ENCODE data around the gene CACNB4.

DNA sequence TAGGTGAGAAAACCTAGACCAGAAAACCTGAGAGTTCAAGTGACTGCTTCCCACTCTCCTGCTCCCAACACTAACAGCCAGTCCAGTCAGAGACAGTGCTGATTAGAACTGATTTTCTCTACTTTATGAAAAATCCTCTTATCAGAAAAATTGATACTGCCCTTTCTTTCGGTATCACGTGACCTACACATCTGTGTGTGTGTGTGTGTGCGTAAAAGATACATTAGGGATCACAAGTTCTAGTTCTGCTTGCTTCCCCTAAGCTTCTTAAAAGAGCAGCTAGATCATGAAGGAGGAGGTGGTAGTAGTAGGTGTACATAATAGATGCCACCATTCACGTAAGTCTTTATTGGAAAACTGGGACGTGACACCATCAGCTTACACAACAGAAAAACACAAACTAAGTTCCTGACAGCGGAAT, 272.1 kb downstream of the CACNB4 start:
- TF ChIP-seq, protein P1, sequence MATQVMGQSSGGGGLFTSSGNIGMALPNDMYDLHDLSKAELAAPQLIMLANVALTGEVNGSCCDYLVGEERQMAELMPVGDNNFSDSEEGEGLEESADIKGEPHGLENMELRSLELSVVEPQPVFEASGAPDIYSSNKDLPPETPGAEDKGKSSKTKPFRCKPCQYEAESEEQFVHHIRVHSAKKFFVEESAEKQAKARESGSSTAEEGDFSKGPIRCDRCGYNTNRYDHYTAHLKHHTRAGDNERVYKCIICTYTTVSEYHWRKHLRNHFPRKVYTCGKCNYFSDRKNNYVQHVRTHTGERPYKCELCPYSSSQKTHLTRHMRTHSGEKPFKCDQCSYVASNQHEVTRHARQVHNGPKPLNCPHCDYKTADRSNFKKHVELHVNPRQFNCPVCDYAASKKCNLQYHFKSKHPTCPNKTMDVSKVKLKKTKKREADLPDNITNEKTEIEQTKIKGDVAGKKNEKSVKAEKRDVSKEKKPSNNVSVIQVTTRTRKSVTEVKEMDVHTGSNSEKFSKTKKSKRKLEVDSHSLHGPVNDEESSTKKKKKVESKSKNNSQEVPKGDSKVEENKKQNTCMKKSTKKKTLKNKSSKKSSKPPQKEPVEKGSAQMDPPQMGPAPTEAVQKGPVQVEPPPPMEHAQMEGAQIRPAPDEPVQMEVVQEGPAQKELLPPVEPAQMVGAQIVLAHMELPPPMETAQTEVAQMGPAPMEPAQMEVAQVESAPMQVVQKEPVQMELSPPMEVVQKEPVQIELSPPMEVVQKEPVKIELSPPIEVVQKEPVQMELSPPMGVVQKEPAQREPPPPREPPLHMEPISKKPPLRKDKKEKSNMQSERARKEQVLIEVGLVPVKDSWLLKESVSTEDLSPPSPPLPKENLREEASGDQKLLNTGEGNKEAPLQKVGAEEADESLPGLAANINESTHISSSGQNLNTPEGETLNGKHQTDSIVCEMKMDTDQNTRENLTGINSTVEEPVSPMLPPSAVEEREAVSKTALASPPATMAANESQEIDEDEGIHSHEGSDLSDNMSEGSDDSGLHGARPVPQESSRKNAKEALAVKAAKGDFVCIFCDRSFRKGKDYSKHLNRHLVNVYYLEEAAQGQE (IDR thresholded peaks at IDR 0.05; ENCODE audit: low read depth, low read length): no peak
- TF ChIP-seq POLR2A (IDR thresholded peaks at IDR 0.05; ENCODE audit: low read depth, low read length): peak; percentile 30; the same call in 1 of the 2 replicates
- TF ChIP-seq, protein P2, sequence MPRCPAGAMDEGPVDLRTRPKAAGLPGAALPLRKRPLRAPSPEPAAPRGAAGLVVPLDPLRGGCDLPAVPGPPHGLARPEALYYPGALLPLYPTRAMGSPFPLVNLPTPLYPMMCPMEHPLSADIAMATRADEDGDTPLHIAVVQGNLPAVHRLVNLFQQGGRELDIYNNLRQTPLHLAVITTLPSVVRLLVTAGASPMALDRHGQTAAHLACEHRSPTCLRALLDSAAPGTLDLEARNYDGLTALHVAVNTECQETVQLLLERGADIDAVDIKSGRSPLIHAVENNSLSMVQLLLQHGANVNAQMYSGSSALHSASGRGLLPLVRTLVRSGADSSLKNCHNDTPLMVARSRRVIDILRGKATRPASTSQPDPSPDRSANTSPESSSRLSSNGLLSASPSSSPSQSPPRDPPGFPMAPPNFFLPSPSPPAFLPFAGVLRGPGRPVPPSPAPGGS (IDR thresholded peaks at IDR 0.05; ENCODE audit: borderline replicate concordance, insufficient read depth, low read depth, low read length, poor library complexity, severe bottlenecking): no peak
- TF ChIP-seq, protein P3, sequence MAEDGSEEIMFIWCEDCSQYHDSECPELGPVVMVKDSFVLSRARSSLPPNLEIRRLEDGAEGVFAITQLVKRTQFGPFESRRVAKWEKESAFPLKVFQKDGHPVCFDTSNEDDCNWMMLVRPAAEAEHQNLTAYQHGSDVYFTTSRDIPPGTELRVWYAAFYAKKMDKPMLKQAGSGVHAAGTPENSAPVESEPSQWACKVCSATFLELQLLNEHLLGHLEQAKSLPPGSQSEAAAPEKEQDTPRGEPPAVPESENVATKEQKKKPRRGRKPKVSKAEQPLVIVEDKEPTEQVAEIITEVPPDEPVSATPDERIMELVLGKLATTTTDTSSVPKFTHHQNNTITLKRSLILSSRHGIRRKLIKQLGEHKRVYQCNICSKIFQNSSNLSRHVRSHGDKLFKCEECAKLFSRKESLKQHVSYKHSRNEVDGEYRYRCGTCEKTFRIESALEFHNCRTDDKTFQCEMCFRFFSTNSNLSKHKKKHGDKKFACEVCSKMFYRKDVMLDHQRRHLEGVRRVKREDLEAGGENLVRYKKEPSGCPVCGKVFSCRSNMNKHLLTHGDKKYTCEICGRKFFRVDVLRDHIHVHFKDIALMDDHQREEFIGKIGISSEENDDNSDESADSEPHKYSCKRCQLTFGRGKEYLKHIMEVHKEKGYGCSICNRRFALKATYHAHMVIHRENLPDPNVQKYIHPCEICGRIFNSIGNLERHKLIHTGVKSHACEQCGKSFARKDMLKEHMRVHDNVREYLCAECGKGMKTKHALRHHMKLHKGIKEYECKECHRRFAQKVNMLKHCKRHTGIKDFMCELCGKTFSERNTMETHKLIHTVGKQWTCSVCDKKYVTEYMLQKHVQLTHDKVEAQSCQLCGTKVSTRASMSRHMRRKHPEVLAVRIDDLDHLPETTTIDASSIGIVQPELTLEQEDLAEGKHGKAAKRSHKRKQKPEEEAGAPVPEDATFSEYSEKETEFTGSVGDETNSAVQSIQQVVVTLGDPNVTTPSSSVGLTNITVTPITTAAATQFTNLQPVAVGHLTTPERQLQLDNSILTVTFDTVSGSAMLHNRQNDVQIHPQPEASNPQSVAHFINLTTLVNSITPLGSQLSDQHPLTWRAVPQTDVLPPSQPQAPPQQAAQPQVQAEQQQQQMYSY (CRISPR knock-in tag; IDR thresholded peaks at IDR 0.05): no peak
- no peak for TF ChIP-seq RFX5 (IDR thresholded peaks at IDR 0.05; ENCODE audit: low read depth, low read length)
